ENCODE data around the gene ANKHD1.
"Not testable (repeated sequence)": the region's sequence is repeated elsewhere in the genome, so short reads cannot be mapped to it uniquely, and the experiment has no call there.

The ANKHD1 gene

GRCh38 chr5:140576776-140577201, 175.2 kb downstream of the ANKHD1 start:
- TF ChIP-seq ZNF274 (IDR thresholded peaks at IDR 0.05; ENCODE audit: low read depth, low read length): no peak
- H3K4me3 ChIP-seq (ENCODE audit: low read length): no peak overlapping the region

DNA sequence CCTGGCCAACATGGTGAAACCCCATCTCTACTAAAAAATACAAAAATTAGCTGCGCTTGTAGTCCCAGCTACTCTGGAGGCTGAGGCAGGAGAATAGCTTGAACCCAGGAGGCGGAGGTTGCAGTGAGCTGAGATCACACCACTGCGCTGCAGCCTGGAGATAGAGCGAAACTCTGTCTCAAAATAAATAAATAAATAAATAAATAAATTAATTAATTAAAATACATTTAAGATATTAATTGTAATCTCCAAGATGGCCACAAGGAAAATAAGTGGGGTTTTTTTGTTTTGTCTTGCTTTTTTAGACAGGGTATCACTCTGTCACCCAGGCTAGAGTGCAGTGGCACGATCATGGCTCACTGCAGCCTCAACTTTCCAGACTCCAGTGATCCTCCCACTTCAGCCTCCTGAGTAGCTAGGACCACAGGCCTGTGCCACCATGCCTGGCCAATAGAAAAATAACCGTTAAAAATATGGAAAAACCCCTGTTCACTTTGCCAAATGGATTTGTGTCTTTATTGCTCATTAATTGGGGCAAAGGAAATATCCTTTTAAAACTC, 177.6 kb downstream of the ANKHD1 start:
- H3K4me3 ChIP-seq (ENCODE audit: low read length): not testable (repeated sequence)

DNA sequence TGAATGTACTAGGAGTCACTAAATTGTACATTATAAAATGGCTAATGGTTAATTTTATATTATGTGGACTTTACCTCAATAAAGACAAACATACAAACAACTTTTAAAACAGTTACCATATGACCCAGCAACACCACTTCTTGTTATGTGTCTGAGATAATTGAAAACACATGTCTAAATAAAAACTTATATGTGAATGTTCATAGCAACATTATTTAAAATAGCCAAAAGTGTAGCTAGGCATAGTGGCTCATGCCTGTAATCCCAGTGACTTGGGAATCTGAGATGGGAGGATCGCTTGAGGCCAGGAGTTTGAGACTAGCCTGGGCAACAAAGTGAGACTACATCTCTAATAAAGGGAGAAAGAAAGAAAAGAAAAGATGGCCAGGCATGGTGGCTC, 185.9 kb downstream of the ANKHD1 start:
- no peak overlapping the region for H3K4me3 ChIP-seq (ENCODE audit: low read length)
- TF ChIP-seq ZNF274 (IDR thresholded peaks at IDR 0.05; ENCODE audit: low read depth, low read length): no peak

DNA sequence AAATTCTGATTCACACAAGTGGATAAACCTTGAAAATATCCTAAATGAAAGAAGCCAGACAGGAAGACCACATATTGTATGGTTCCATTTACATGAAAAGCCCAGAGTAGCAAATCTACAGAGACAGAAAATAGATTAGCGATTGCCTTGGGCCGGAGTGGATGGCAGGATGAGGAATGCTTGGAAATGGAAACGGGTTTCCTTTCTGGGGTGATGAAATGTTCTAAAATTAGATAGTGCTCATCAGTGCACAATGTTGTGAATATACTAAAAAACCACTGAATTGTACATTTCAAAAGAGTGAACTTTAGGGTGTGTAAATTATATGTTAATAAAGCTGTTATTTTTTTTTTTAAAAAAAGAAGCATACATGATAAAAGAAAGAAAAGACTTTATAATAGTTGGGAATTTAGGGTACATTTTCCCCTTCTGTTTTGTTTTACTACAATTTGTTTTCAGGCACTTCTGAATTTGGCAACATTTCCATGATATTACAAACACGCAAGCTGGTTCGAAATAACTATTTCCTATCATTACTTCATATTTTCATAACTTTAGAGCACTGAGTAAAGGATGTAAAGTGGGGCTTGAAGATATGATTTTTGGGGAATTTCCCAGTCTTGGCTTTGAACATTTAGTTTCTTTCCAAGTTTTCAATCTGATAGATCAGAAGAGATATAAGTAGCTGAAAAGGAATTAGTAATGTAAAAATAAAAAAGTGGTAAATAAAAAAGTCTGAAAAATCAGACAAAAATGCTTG, 186.9 kb downstream of the ANKHD1 start:
- no peak overlapping the region for H3K4me3 ChIP-seq (ENCODE audit: low read length)
- no peak for TF ChIP-seq ZNF274 (IDR thresholded peaks at IDR 0.05; ENCODE audit: low read depth, low read length)

Data from GM08714 (cell line).